Measurements from ENCODE around the gene NOC2L. TPM values are rescaled to one million over a fixed set of nuclear protein-coding genes. Genes with fewer than 3 reads are reported as not detected.

The NOC2L gene
- 98.6 and 102 TPM in 2 replicates for total RNA-seq

DNA sequence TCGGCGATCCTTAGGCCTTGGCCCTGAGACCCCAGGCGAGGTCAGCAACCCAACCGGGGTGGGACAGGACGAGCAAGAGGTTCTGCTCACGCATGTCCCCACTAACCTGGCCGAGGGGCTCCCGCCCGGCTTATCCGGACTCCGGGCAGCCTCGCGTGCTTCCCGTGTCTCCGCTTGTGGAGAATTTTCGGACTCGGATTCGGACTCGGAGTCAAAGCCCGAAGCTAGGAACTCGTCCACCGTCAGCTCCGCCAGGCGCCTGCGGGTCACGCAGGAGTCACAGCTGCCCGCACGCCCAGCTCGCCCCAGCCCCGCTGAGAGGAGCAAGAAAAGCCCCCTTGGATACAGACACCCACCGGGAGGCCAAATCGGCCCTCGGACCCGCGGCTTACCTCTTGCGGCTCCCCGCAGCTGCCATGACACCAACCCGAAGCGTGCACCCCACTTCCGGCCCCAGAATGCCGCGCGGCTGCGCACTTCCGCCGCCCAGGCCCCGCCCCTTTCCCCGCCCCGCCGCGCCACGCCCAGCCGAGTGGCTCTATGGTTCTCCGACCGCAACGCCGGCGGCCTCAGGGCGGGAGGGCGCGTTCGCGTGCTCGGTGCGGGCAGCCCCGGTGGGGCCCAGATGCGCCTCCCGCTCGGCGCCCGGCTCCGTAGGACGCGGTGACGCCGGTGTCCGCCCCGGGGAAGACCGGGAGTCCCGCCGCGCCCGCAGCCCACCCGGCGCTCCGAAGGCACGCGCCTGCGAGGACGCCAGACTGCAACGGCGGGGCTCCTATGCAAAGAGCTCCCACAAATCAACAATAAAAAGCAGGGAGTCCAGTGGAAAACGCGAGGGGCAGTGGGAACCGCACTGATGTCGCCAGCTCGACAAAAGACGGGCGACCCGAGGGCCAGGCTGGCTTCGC lies at the start of gene NOC2L:
NOC2L (minus strand) TSS at position 434 of the 908 bp plus-strand sequence; CDS start at position 418, 16 bp downstream.

DNA sequence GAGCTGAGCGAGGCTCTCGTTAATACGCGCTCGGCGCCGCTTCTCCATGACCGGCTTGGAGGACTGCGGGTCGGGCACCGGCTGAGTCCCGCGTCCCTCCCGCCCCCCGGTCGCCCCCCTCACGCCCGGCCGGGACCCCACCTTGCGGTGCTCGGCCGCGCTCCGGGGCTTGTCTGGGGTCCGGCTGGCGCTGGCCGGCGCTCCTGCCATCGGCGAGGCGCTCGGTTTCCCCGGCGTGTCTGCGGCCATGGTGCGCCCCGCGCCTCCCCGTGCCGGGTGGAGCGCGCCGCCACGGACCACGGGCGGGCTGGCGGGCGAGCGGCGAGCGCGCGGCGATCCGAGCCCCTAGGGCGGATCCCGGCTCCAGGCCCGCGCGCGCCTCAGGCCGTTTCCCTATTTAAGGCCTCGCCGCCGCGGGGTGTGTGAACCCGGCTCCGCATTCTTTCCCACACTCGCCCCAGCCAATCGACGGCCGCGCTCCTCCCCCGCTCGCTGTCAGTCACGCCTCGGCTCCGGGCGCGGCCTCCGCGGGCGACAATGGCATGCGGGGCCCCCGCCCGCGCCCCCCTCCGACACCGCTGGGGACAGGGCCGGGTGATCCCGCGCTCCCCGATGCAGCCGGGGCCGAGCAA lies 40.8 kb upstream of the NOC2L start, which contains the start of gene HES4:
HES4 (minus strand) TSS at position 373 of the 632 bp plus-strand sequence; CDS start at position 249, 124 bp downstream.

DNA sequence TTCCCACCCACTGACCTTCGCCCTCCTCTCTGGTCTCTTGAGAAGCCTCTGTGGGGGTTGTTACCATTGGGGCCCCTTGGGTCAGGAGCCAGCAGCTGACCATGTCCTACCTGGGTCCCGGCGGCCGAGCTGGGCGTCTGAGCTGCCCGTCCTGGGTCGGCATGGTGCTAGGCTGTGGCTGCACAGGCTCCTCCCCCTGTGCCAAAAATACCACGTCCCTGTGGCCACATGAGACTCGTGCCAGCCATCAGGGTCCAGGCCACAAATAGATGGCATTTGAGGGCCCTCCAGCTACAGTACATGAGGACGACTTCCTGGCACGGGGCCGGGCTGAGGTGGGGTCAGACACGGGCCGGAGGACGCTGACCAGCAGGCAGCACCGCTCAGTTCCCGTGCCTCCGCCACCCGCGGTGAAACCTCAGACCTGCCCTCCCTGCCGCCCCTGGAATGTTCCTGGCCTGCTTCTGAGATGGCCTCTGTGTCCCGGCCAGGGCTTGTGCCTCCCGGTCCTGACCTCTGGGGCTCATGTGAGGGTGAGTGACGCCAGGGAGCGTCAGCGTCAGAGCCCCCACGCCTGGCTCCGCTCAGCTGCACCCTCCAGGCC lies 23.0 kb upstream of the NOC2L start, which contains the start of gene PERM1:
PERM1 (minus strand) TSS at position 139 of the 604 bp plus-strand sequence. CDS start 1,064 bp downstream, outside the sequence.

DNA sequence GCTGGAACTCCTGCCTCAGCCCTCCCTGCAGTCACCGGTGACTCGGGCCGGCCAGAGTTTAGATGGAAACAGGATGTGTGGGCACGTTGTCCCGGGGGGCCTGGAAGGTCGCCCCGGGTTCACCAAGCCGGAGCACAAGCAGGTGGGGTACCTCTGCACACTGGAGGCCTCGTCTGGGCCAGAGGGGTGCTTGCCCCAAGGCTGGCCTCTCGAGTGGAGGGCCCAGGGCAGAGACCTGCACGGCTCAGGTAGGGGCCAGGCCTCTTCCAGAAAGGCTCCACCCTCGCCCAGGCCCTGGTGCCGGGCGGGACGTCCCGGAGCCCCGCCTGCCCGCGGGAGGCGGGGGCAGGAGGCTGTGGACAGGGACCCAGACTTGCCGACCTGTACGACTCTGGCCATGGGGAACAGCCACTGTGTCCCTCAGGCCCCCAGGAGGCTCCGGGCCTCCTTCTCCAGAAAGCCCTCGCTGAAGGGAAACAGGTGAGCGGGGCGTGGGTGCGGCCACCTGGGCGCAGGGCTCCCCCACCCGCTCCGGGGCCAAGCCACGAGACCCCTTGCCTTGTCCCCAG lies 7.2 kb upstream of the NOC2L start, which contains the start of gene PLEKHN1:
PLEKHN1 (plus strand) TSS at position 348 of the 569 bp plus-strand sequence; CDS start at position 398, 50 bp downstream.

DNA sequence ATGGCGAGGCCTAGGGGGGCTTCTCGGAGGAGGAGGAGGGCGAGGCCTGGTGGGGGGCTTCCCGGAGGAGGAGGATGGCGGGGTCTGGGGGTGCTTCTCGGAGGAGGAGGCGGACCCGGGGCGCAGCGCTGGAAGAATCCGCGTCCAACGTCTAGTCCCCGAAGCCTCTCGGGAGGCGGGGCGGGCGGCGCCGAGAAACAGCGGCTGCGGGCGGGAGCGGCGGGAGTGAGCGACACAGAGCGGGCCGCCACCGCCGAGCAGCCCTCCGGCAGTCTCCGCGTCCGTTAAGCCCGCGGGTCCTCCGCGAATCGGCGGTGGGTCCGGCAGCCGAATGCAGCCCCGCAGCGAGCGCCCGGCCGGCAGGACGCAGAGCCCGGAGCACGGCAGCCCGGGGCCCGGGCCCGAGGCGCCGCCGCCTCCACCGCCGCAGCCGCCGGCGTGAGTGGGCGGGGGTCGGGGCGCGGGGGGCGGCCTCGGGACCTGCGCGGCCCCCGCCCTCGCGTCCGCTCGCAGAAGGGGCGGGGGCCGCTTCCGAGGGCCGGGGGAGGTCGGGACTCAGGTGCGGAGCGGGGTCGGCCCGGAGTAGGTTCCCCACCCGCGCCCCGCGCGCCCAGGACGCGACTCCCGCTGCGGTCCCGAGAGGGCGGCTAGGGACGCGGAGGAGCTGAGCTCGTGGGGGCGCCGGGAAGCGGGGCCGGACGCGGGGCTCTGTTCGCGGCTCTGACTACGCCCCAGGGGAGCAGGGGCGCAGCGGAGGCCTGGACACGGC lies 1.5 kb upstream of the NOC2L start, which contains the start of gene KLHL17:
KLHL17 (plus strand) TSS at position 222 of the 769 bp plus-strand sequence; CDS start at position 332, 110 bp downstream.

DNA sequence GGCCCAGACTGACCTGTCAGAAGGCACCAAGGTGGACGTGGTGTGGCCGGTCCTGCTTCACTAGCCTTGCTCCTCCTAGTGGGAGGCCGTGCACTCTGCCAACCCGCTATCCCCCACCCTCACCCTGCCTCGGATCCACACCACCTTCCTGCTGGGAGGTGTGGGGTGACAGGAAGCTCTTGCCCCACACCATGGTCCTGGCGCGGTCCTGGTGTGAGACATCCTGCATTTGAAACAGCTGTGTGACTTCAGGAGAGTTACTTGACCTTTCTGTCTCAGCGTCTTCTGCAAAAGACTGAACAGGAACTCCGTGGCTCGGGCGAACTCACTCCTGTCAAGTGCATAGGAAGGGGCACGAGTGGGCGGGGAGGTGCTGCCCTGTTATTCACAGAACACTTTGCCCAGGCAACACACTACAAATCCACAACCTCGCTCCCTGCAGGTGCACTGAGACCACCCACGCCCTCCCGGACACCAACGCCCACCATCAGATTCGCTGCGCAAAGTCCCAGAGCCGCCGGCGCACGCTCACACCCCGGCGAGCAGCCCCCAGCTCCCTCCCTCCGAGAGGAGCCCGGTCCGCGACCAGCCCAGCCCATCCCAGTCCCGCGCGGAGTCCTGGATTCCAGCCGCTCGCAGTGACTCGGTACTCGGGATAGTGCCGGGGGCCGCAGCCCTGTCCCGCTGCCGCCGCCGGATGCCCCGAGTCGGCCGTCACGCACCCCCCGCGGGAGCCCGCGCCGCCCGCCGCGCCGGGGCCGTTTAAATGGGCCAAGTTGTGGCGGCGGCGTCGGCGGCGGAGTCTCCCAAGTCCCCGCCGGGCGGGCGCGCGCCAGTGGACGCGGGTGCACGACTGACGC lies 35.7 kb downstream of the NOC2L start, which contains the start of gene SAMD11:
SAMD11 (plus strand) TSS at position 793 of the 860 bp plus-strand sequence. CDS start 509 bp downstream, outside the sequence.

Other genes with a start within 250 kb of the NOC2L start
- 3.2 and 8.2 TPM in 2 replicates for gene SAMD11, start 35.3 kb downstream of the NOC2L start, total RNA-seq
- 3.5 and 10.5 TPM in 2 replicates for gene KLHL17, start 1.3 kb upstream of the NOC2L start, total RNA-seq
- gene PLEKHN1, start 7.2 kb upstream of the NOC2L start, total RNA-seq: 0.29 and 1.8 TPM in 2 replicates
- not detected in 2 replicates for gene PERM1, start 22.8 kb upstream of the NOC2L start, total RNA-seq
- gene HES4, start 40.8 kb upstream of the NOC2L start, total RNA-seq: 0.35 TPM in 1 of 2 replicates, not detected in the other
- gene ISG15, start 54.2 kb upstream of the NOC2L start, total RNA-seq: 43.4 and 102 TPM in 2 replicates
- gene AGRN, start 60.9 kb upstream of the NOC2L start, total RNA-seq: 93.2 and 102 TPM in 2 replicates
- not detected in 2 replicates for gene RNF223, start 115.0 kb upstream of the NOC2L start, total RNA-seq
- gene C1orf159, start 156.8 kb upstream of the NOC2L start, total RNA-seq: 14.4 and 24.2 TPM in 2 replicates
- not detected in 2 replicates for gene TTLL10, start 214.6 kb upstream of the NOC2L start, total RNA-seq
- 1.9 and 3.7 TPM in 2 replicates for gene TNFRSF18, start 247.3 kb upstream of the NOC2L start, total RNA-seq

All from myometrial cell (primary cell).